ENCODE measurements around the gene ACTL8. TPM values are rescaled to one million over a fixed set of nuclear protein-coding genes. Genes with fewer than 3 reads are reported as not detected.

ACTL8 gene
- total RNA-seq, 2 experiments from 2014 or later, result not detected

DNA sequence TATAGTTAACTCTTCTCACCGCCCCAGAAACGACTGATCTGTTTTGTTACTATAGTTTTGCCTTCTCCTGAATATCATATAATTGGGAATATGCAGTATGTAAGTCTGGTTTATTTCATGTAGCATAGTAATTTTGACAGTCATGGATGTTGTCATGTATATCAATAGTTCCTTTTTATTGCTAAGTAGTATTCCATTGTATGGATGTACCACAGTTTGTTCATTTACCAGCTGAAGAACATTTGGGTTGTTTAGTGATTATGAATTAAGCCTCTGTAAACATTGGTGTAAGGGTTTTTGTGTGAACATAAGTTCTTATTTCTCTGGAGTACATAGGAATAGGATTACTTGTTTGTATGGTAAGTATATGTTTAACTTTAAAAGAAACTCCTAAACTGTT lies 55.5 kb downstream of the ACTL8 start:
- Mint-ChIP-seq H3K4me3 (no peak overlapping the region), H3K9me3 (no peaks in the 10 kb centered on the region), H3K27me3 (peaks cover 3% of the 10 kb centered on the region), H3K36me3 (no peaks in the 10 kb centered on the region), H3K4me1 (no peaks in the 10 kb centered on the region), H3K27ac (no peak overlapping the region)
- no peak for DNase-seq
- POLR2A ChIA-PET, result no interaction called here
- ATAC-seq (ENCODE audit: low read depth), result no peak

- no peak for ATAC-seq (ENCODE audit: low read depth)
- Mint-ChIP-seq H3K4me1 (no peaks in the 10 kb centered on the region), H3K27me3 (peaks cover 3% of the 10 kb centered on the region), H3K9me3 (no peaks in the 10 kb centered on the region), H3K4me3 (no peak overlapping the region), H3K36me3 (no peaks in the 10 kb centered on the region), H3K27ac (no peak overlapping the region)
- DNase-seq, result no peak
- POLR2A ChIA-PET, result no interaction called here
These were observed 61.4 kb downstream of the ACTL8 start for GRCh38 chr1:17816511-17816910.

DNA sequence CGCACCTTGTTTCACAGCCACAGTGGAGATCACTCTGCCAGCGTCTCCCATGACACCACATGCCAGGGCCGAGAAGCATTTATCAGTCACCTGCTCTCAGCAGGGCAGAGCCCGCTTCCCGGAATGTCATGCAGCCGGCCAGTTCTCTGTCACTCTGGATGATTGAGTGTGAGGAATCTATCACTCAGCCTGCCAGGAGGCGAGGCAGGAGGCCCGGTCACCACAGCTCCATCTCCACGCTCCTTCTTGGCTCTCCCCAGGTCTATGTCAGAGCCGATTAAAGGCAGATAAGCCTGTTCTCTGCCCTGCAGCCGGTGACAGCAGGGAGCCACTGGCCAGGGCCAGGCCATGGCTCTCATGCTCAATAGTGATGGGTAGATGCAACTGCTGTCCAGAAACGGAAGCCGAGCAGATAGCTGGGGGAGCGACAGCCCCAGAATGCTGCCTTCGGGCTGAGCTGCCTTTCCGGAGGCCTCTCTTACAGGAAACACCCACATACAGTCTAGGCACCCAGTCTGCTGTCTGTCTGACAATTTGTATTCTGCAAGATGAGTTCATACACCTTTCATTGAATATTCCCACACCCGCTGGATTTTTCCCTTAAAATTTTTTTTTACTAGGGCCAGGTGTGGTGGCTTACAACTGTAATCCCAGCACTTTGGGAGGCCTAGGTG lies 64.1 kb downstream of the ACTL8 start:
- H3K36me3 Mint-ChIP-seq, result no peaks in the 10 kb centered on the region
- no peaks in the 10 kb centered on the region for H3K9me3 Mint-ChIP-seq
- H3K27ac Mint-ChIP-seq, result no peak overlapping the region
- ATAC-seq (ENCODE audit: low read depth) (no peak), DNase-seq (no peak)
- POLR2A ChIA-PET, result no interaction called here
- peaks cover 3% of the 10 kb centered on the region for H3K27me3 Mint-ChIP-seq
- H3K4me3 Mint-ChIP-seq, result no peak overlapping the region
- H3K4me1 Mint-ChIP-seq, result no peaks in the 10 kb centered on the region

DNA sequence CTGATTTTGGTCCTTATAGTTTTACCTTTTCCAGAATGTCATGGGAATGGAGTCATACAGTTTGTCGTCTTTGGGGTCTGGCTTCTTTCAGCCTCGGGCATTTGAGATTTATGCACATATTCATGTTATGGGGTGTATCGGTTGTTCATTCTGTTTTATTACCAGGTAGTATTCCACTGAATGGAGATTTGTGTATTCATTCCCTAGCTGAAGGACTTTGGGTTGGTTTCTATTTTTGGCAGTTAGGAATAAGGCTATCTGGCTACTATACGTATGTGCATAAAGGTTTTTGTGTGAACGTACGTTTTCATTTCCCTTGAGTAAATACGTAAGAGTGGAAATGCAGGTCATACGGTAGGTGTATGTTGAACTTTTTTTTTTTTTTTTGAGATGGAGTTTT lies 65.1 kb downstream of the ACTL8 start:
- no peak overlapping the region for H3K4me3 Mint-ChIP-seq
- no peaks in the 10 kb centered on the region for H3K36me3 Mint-ChIP-seq
- no peaks in the 10 kb centered on the region for H3K4me1 Mint-ChIP-seq
- no peak for ATAC-seq (ENCODE audit: low read depth)
- no peak for DNase-seq
- POLR2A ChIA-PET, result no interaction called here
- no peaks in the 10 kb centered on the region for H3K9me3 Mint-ChIP-seq
- H3K27me3 Mint-ChIP-seq, result peaks cover 3% of the 10 kb centered on the region
- H3K27ac Mint-ChIP-seq, result no peak overlapping the region

GRCh38 chr1:17822741-17823426 lies 67.8 kb downstream of the ACTL8 start:
- no peak overlapping the region for H3K4me3 Mint-ChIP-seq
- H3K27ac Mint-ChIP-seq, result no peak overlapping the region
- no peaks in the 10 kb centered on the region for H3K36me3 Mint-ChIP-seq
- POLR2A ChIA-PET, result no interaction called here
- H3K4me1 Mint-ChIP-seq, result no peaks in the 10 kb centered on the region
- no peak for ATAC-seq (ENCODE audit: low read depth)
- H3K9me3 Mint-ChIP-seq, result no peaks in the 10 kb centered on the region
- no peak for DNase-seq
- H3K27me3 Mint-ChIP-seq, result peaks cover 5% of the 10 kb centered on the region

DNA sequence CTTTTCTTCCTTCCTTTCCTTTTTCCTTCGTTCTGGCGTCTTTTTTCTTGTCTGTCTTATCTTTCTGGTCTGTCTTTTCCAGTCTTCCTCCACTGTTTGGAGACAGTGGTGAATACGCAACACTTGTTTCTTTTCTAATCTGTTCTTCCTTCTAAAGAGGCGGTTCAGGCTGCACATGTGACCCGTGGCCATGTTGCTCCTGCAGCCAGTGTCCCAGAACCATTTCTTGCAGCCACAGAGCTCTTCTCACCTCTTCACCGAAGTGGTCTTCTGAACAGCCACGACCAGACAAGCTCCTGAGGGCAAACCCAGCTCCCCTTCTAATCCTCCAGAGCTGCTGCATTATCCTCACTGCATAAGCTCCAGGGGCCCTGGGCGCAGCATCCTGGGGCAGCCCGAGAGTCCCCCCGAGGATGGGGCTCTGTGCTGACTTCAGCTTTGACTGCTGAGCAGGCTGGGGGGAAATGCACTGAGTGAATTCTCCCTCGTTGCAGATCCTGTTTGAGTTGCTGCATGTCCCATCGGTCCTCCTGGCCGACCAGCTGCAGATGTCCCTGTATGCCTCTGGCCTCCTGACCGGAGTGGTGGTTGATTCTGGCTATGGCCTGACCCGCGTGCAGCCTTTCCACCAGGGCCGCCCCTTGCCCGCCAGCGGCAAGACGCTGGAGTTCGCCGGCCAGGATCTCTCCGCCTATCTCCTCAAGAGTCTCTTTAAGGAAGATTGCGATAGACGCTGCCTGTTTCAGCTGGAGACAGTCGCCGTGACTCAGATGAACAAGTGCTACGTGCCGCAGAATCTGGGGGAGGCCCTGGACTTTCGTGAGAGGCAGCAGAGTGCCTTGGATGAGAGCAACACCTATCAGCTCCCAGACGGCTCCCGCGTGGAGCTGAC lies 70.4 kb downstream of the ACTL8 start:
- H3K4me3 Mint-ChIP-seq, result no peak overlapping the region
- DNase-seq (no peak), ATAC-seq (ENCODE audit: low read depth) (no peak)
- no peaks in the 10 kb centered on the region for H3K4me1 Mint-ChIP-seq
- H3K9me3 Mint-ChIP-seq, result no peaks in the 10 kb centered on the region
- peaks cover 2% of the 10 kb centered on the region for H3K27me3 Mint-ChIP-seq
- H3K36me3 Mint-ChIP-seq, result no peaks in the 10 kb centered on the region
- no peak overlapping the region for H3K27ac Mint-ChIP-seq
- POLR2A ChIA-PET, result no interaction called here

DNA sequence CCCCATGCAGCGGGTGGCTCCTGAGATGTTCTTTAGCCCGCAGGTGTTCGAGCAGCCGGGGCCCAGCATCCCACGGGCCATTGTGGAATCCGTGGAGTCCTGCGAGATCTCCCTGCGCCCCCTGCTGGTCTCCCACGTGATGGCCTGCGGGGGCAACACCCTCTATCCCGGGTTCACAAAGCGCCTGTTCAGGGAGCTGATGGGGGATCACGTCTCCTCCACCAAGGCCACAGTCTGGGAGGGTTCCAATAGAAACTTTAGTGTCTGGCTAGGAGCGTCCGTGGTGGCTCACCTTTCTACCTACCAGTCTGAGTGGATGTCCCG lies 71.0 kb downstream of the ACTL8 start:
- Mint-ChIP-seq H3K27ac (no peak overlapping the region), H3K36me3 (no peaks in the 10 kb centered on the region), H3K4me3 (no peak overlapping the region), H3K9me3 (no peaks in the 10 kb centered on the region), H3K27me3 (peaks cover 2% of the 10 kb centered on the region), H3K4me1 (no peaks in the 10 kb centered on the region)
- no peak for ATAC-seq (ENCODE audit: low read depth)
- POLR2A ChIA-PET, result no interaction called here
- peak; percentile 41 for DNase-seq

GRCh38 chr1:17828991-17829390 lies 73.9 kb downstream of the ACTL8 start:
- Mint-ChIP-seq H3K9me3 (no peaks in the 10 kb centered on the region), H3K36me3 (no peaks in the 10 kb centered on the region), H3K4me1 (no peaks in the 10 kb centered on the region), H3K4me3 (no peak overlapping the region), H3K27me3 (peaks cover 2% of the 10 kb centered on the region), H3K27ac (no peak overlapping the region)
- ATAC-seq (ENCODE audit: low read depth), result no peak
- POLR2A ChIA-PET, result no interaction called here
- no peak for DNase-seq

- Mint-ChIP-seq H3K9me3 (no peaks in the 10 kb centered on the region), H3K4me3 (no peak overlapping the region), H3K36me3 (no peaks in the 10 kb centered on the region), H3K27ac (no peak overlapping the region), H3K4me1 (no peaks in the 10 kb centered on the region), H3K27me3 (peaks cover 2% of the 10 kb centered on the region)
- ATAC-seq (ENCODE audit: low read depth), result no peak
- no peak for DNase-seq
- POLR2A ChIA-PET, result no interaction called here
These were observed 74.4 kb downstream of the ACTL8 start for GRCh38 chr1:17829579-17829978.

DNA sequence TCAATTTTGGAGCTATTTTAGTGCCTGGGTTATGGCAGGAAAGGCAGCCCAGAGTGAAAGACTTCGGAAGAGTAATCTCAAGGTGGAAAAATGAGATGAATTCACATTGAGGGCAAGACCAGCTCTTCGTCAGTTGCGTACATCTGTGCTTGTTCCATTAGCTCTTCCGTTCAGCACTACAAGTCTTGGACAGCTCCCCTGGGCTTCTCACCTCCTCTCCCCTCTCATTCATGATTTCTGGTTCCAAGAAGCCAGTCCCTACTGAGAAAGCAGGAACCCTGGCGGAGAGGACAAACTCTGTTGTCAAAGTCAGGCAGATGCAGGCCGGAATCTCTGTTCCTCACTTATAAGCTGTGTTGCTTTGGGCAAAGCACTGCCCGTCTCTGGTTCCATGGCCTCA lies 76.5 kb downstream of the ACTL8 start:
- H3K4me3 Mint-ChIP-seq, result no peak overlapping the region
- H3K27ac Mint-ChIP-seq, result no peak overlapping the region
- H3K36me3 Mint-ChIP-seq, result no peaks in the 10 kb centered on the region
- H3K4me1 Mint-ChIP-seq, result no peaks in the 10 kb centered on the region
- POLR2A ChIA-PET, result no interaction called here
- no peak for DNase-seq
- H3K9me3 Mint-ChIP-seq, result no peaks in the 10 kb centered on the region
- peaks cover 2% of the 10 kb centered on the region for H3K27me3 Mint-ChIP-seq
- ATAC-seq (ENCODE audit: low read depth), result no peak

- no peaks in the 10 kb centered on the region for H3K9me3 Mint-ChIP-seq
- H3K4me3 Mint-ChIP-seq, result no peak overlapping the region
- no peaks in the 10 kb centered on the region for H3K4me1 Mint-ChIP-seq
- peaks cover 2% of the 10 kb centered on the region for H3K27me3 Mint-ChIP-seq
- DNase-seq (no peak), ATAC-seq (ENCODE audit: low read depth) (no peak)
- no peaks in the 10 kb centered on the region for H3K36me3 Mint-ChIP-seq
- POLR2A ChIA-PET, result no interaction called here
- no peak overlapping the region for H3K27ac Mint-ChIP-seq
These were observed 78.7 kb downstream of the ACTL8 start for GRCh38 chr1:17833661-17834501.

DNA sequence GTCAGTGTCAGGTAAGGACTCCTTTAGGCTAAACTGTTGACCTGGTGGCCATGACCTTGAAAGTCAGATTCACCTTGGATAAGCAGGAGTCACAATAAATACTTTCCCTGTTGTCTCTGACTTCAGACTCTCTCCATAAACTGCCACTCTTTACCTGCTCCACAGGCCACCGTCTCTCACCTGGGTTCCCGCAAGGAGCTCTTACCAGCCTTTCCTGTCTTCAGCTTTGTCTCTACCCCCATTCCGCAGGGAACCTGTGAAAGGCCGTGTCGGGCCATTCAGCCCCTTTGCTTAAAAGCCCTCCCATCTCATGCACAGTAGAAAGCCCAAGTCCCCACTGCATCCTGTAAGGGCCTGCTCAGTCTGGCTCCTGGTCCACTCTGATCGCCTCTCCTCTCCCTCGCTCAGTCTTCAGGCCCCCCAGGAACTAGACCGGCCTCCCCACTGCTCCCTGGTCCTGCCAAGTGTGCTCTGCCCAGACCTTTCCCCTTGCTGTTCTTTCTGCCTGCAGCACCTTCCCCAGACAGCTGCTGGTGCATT lies 79.5 kb downstream of the ACTL8 start:
- POLR2A ChIA-PET, result no interaction called here
- Mint-ChIP-seq H3K27me3 (peaks cover 2% of the 10 kb centered on the region), H3K4me3 (no peak overlapping the region), H3K36me3 (no peaks in the 10 kb centered on the region), H3K27ac (no peak overlapping the region), H3K9me3 (no peaks in the 10 kb centered on the region), H3K4me1 (no peaks in the 10 kb centered on the region)
- no peak for ATAC-seq (ENCODE audit: low read depth)
- no peak for DNase-seq

Measured in activated naive CD8-positive, alpha-beta T cell treated with anti-CD3 and anti-CD28 coated beads, Interleukin-2, amount 10 ng/mL, durations not matched to agents 7 days and 5 days (primary cell).